Sigmoid colon (tissue), 7 donors: ENCODE data around the gene LUC7L2. TPM values are rescaled to one million over a fixed set of nuclear protein-coding genes. Genes with fewer than 3 reads are reported as not detected.

Source experiments
- DNase-seq: peaks from one replicate; pipeline ENCODE4 v3.0.0-alpha.2; 2019
- H3K27ac ChIP-seq, 4 donors: fragments of 200-600 bp; sonication (generic); one replicate each; pipeline ENCODE4 v1.5.1; 2016 to 2019; ENCODE audit warnings: mild to moderate bottlenecking in 1 of 4
- H3K27me3 ChIP-seq, 3 donors: fragments of 200-600 bp; sonication (generic); one replicate each; pipeline ENCODE4 v1.5.1; 2019; ENCODE audit warnings: mild to moderate bottlenecking in 1 of 3
- H3K36me3 ChIP-seq, 4 donors: fragments of 200-600 bp; sonication (generic); one replicate each; pipeline ENCODE4 v1.5.1; 2016 to 2019
- H3K4me1 ChIP-seq, 4 donors: fragments of 200-600 bp; sonication (generic); one replicate each; pipeline ENCODE4 v1.5.1; 2017 to 2019
- H3K4me3 ChIP-seq, 4 donors: fragments of 200-600 bp; sonication (generic); one replicate each; pipeline ENCODE4 v1.5.1; 2017 to 2019; ENCODE audit warnings: mild to moderate bottlenecking in 2 of 4, moderate library complexity in 1 of 4
- H3K9me3 ChIP-seq, 4 donors: fragments of 200-600 bp in 3 of 4; sonication (generic) in 3 of 4; one replicate each; pipeline versions ENCODE4 v1.5.1 to v1.6.1; 2013 to 2019
- CTCF ChIP-seq, 4 experiments: fragments of 450-650 bp in 3 of 4; fragments of 200-600 bp in 1 of 4; IDR thresholded peaks; one replicate each; pipeline ENCODE4 v1.5.1; 2016 to 2019; ENCODE audit warnings: antibody characterized with exemption in 4 of 4, mild to moderate bottlenecking in 3 of 4, moderate library complexity in 2 of 4
- EP300 ChIP-seq, 4 donors: sonication (generic); formaldehyde crosslinking; IDR thresholded peaks; one replicate each; pipeline ENCODE4 v1.6.1; 2017; ENCODE audit warnings: antibody characterized with exemption in 4 of 4
- POLR2A ChIP-seq, 2 donors: fragments of 450-650 bp; IDR thresholded peaks; one replicate each; pipeline ENCODE4 v1.6.1; 2016; ENCODE audit warnings: antibody characterized with exemption in 2 of 2, mild to moderate bottlenecking in 2 of 2, moderate library complexity in 2 of 2
- POLR2AphosphoS5 ChIP-seq, 4 donors: sonication (generic); formaldehyde crosslinking; IDR thresholded peaks; one replicate each; pipeline ENCODE4 v1.6.1; 2017; ENCODE audit warnings: antibody characterized with exemption in 4 of 4
- WGBS, 2 donors: extraction: QIAGEN DNeasy Blood & Tissue Kit; methylation state at CpG; one replicate each; pipeline ENCODE4 v1.1.7; 2013; 5-methylcytosine and 5-hydroxymethylcytosine counted together
- intact Hi-C: fragments of 100-400 bp; cut with DNase I; formaldehyde crosslinking; loops from one replicate; pipeline ENCODE4 v1.15.1; 2023
- polyA plus RNA-seq, 3 donors: library from polyadenylated mRNA; stranded (reverse); fragments of 200-250 nt; gene quantifications; one replicate each; pipeline ENCODE4 v1.2.3, GENCODE V29; 2013
- total RNA-seq, 4 donors: library from RNA; depleted of rRNA; stranded (reverse); fragments of >200 nt; gene quantifications; one replicate each; pipeline ENCODE4 v1.1.0, GENCODE V29; 2016
- donor health status: healthy with polysubstance abuse.
- donor health status: Bipolar disorder and iron deficiency.
- donor health status: healthy.

LUC7L2 gene
- total and polyA plus RNA-seq, 7 donors: 23.8 to 79.1 (median 67.1) TPM

GRCh38 chr7:139341058-139341775 lies 18.5 kb upstream of the LUC7L2 start, which contains the start of gene FMC1:
Gene FMC1, plus strand, starts transcription at chr7:139341337. Its CDS starts 48 bp downstream, at chr7:139341385.
- intact Hi-C loops: loop anchor here (1.0 to 5.0 kb wide), 3 partner anchors 18 to 1671 kb away; partner anchors contain the start of genes LUC7L2, MRPS33 and UBN2
- Histone ChIP-seq H3K4me3 (peak within 1 kb of the TSS; percentile 63 to 93 (median 88)), H3K36me3 (peaks cover 0 to 11% (median 2%) of the 10 kb centered on the region in 4 donors), H3K4me1 (peaks cover 0 to 17% (median 10%) of the 10 kb centered on the region in 4 donors), H3K27me3 (no peaks in the 10 kb centered on the region), H3K27ac (peak within 1 kb of the TSS; percentile 97 to 100 (median 99)), H3K9me3 (no peaks in the 10 kb centered on the region)
- peak in 1 of 2 donors; percentile 66 for TF ChIP-seq POLR2A (IDR thresholded peaks at IDR 0.05)
- no peak for TF ChIP-seq EP300 (IDR thresholded peaks at IDR 0.05)
- peak; percentile 32 to 66 (median 46) for TF ChIP-seq CTCF (IDR thresholded peaks at IDR 0.05)
- peak; percentile 77 to 84 (median 80) for TF ChIP-seq POLR2AphosphoS5 (IDR thresholded peaks at IDR 0.05)
- WGBS, 2 donors: 0% methylated on average over 54 of the region's 54 CpGs
- peak; percentile 98 for DNase-seq

- H3K27me3 ChIP-seq: no peaks in the 10 kb centered on the region
- peak overlapping the region; percentile 63 to 93 (median 88) for H3K4me3 ChIP-seq
- no peaks in the 10 kb centered on the region for H3K9me3 ChIP-seq
- peak overlapping the region; percentile 97 to 100 (median 99) for H3K27ac ChIP-seq
- WGBS, 2 donors: 0 to 1% methylated on average over 9 of the region's 9 CpGs
- no peak for DNase-seq
- H3K36me3 ChIP-seq: peaks cover 5 to 16% (median 8%) of the 10 kb centered on the region in 4 donors
- TF ChIP-seq POLR2AphosphoS5 (IDR thresholded peaks at IDR 0.05): no peak
- peak in 1 of 2 donors; percentile 54 for TF ChIP-seq POLR2A (IDR thresholded peaks at IDR 0.05)
- H3K4me1 ChIP-seq: peaks cover 0 to 17% (median 10%) of the 10 kb centered on the region in 4 donors
- intact Hi-C loops: loop anchor here (1.0 to 5.0 kb wide), 3 partner anchors 18 to 1670 kb away; partner anchors contain the start of genes LUC7L2, MRPS33 and UBN2
Observed at GRCh38 chr7:139341776-139342226, 17.9 kb upstream of the LUC7L2 start.

GRCh38 chr7:139345042-139345441 lies 14.7 kb upstream of the LUC7L2 start:
- no peak overlapping the region for H3K4me3 ChIP-seq
- TF ChIP-seq EP300 (IDR thresholded peaks at IDR 0.05): no peak
- no peak for TF ChIP-seq POLR2A (IDR thresholded peaks at IDR 0.05)
- no peak for TF ChIP-seq POLR2AphosphoS5 (IDR thresholded peaks at IDR 0.05)
- no peak for TF ChIP-seq CTCF (IDR thresholded peaks at IDR 0.05)
- WGBS, 2 donors: 78 to 82% methylated on average over 1 of the region's 1 CpG

GRCh38 chr7:139351027-139351426 lies 8.7 kb upstream of the LUC7L2 start:
- intact Hi-C loops: no loop called here
- H3K36me3 ChIP-seq: peaks cover 6 to 50% (median 8%) of the 10 kb centered on the region in 4 donors

More at GRCh38 chr7:139345042-139345441, 14.7 kb upstream of the LUC7L2 start:
- Histone ChIP-seq H3K27me3 (no peaks in the 10 kb centered on the region), H3K27ac (no peak overlapping the region), H3K4me1 (peaks cover 0 to 17% (median 10%) of the 10 kb centered on the region in 4 donors), H3K9me3 (no peaks in the 10 kb centered on the region), H3K36me3 (peaks cover 6 to 46% (median 8%) of the 10 kb centered on the region in 4 donors)
- no peak for DNase-seq
- intact Hi-C loops: no loop called here

More at GRCh38 chr7:139351027-139351426, 8.7 kb upstream of the LUC7L2 start:
- H3K4me1 ChIP-seq: no peaks in the 10 kb centered on the region
- H3K9me3 ChIP-seq: no peaks in the 10 kb centered on the region
- TF ChIP-seq POLR2A (IDR thresholded peaks at IDR 0.05) (no peak), CTCF (IDR thresholded peaks at IDR 0.05) (no peak), EP300 (IDR thresholded peaks at IDR 0.05) (no peak), POLR2AphosphoS5 (IDR thresholded peaks at IDR 0.05) (no peak)
- DNase-seq: no peak
- no peak overlapping the region for H3K4me3 ChIP-seq
- no peaks in the 10 kb centered on the region for H3K27me3 ChIP-seq
- 95 to 96% methylated on average over 2 of the region's 2 CpGs for WGBS, 2 donors
- no peak overlapping the region for H3K27ac ChIP-seq
